ENCODE data around the gene CCDC93.

- TF ChIP-seq, protein P1, sequence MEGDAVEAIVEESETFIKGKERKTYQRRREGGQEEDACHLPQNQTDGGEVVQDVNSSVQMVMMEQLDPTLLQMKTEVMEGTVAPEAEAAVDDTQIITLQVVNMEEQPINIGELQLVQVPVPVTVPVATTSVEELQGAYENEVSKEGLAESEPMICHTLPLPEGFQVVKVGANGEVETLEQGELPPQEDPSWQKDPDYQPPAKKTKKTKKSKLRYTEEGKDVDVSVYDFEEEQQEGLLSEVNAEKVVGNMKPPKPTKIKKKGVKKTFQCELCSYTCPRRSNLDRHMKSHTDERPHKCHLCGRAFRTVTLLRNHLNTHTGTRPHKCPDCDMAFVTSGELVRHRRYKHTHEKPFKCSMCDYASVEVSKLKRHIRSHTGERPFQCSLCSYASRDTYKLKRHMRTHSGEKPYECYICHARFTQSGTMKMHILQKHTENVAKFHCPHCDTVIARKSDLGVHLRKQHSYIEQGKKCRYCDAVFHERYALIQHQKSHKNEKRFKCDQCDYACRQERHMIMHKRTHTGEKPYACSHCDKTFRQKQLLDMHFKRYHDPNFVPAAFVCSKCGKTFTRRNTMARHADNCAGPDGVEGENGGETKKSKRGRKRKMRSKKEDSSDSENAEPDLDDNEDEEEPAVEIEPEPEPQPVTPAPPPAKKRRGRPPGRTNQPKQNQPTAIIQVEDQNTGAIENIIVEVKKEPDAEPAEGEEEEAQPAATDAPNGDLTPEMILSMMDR (IDR thresholded peaks at IDR 0.05) = no peak
- no peak for TF ChIP-seq POLR2A (IDR thresholded peaks at IDR 0.05)
Measured at GRCh38 chr2:117940436-117940835, 73.4 kb downstream of the CCDC93 start.
